Glomerular endothelial cell (primary cell): ENCODE results near the gene ZNF804B. TPM values are rescaled to one million over a fixed set of nuclear protein-coding genes. Genes with fewer than 3 reads are reported as not detected.

Source experiments
- DNase-seq: peaks from one replicate; pipeline ENCODE4 v3.0.0-alpha.2; 2011; ENCODE audit warnings: low read depth, low spot score; ENCODE audit errors: extremely low read depth
- total RNA-seq: library from RNA; depleted of rRNA; stranded (reverse); fragments of >200 nt; gene quantifications from 2 replicates; pipeline ENCODE4 v1.2.3, GENCODE V29; 2015

Gene ZNF804B
- total RNA-seq, 1 donor from 2014 or later, result not detected

- DNase-seq, result no peak
These were observed 486.7 kb downstream of the ZNF804B start for GRCh38 chr7:89246196-89246595.

GRCh38 chr7:89247207-89247606, 487.7 kb downstream of the ZNF804B start:
- no peak for DNase-seq

- DNase-seq, result no peak
These were observed 499.6 kb downstream of the ZNF804B start for GRCh38 chr7:89259085-89259484.

- no peak for DNase-seq
These were observed 504.6 kb downstream of the ZNF804B start for GRCh38 chr7:89264126-89264525.

GRCh38 chr7:89265631-89266030, 506.1 kb downstream of the ZNF804B start:
- no peak for DNase-seq

- no peak for DNase-seq
These were observed 523.8 kb downstream of the ZNF804B start for GRCh38 chr7:89283302-89283701.

GRCh38 chr7:89308535-89308934, 549.0 kb downstream of the ZNF804B start:
- DNase-seq, result no peak

GRCh38 chr7:89311886-89312285, 552.4 kb downstream of the ZNF804B start:
- DNase-seq, result no peak

- no peak for DNase-seq
These were observed 553.1 kb downstream of the ZNF804B start for GRCh38 chr7:89312551-89312950.

GRCh38 chr7:89316584-89317251, 557.2 kb downstream of the ZNF804B start:
- DNase-seq, result no peak

GRCh38 chr7:89332026-89332425, 572.5 kb downstream of the ZNF804B start:
- no peak for DNase-seq

GRCh38 chr7:89334797-89335196, 575.3 kb downstream of the ZNF804B start:
- no peak for DNase-seq

GRCh38 chr7:89335490-89335889, 576.0 kb downstream of the ZNF804B start:
- DNase-seq, result no peak

GRCh38 chr7:89336121-89336520, 576.6 kb downstream of the ZNF804B start:
- DNase-seq, result no peak

- no peak for DNase-seq
These were observed 580.2 kb downstream of the ZNF804B start for GRCh38 chr7:89339748-89340147.

- DNase-seq, result no peak
These were observed 597.6 kb downstream of the ZNF804B start for GRCh38 chr7:89357121-89357520.

GRCh38 chr7:89377219-89377618, 617.7 kb downstream of the ZNF804B start:
- DNase-seq, result no peak

GRCh38 chr7:89385411-89385810, 625.9 kb downstream of the ZNF804B start:
- no peak for DNase-seq

Other genes with a start within 250 kb of the ZNF804B start
- gene TEX47, start 36.0 kb downstream of the ZNF804B start, total RNA-seq, result not detected in 2 replicates